HEK293 (cell line): ENCODE measurements around the gene RASL10B.

Experiments
- CTCF ChIA-PET: fragments of 350-600 bp; formaldehyde crosslinking; extraction: SDS; loops from one replicate; lab custom pipeline; 2021; ENCODE audit warnings: antibody characterized with exemption; lab: Yijun Ruan, JAX
- POLR2A ChIA-PET: fragments of 300-600 bp; formaldehyde crosslinking; extraction: SDS; loops from one replicate; lab custom pipeline; 2020; ENCODE audit warnings: antibody characterized with exemption, inconsistent platforms; lab: Yijun Ruan, JAX
- H3K27ac ChIP-seq: fragments of 200-500 bp; sonication (Bioruptor generic); 2 replicates; pipeline ENCODE4 v1.5.1; 2014; ENCODE audit warnings: low read depth, low read length, control low read depth, inconsistent platforms; ENCODE audit errors: extremely low read depth
- H3K36me3 ChIP-seq, 2 experiments: fragments of 200-500 bp in 1 of 2; sonication (Bioruptor generic) in 1 of 2; 1 replicate in 1 of 2; 2 replicates in 1 of 2; pipeline ENCODE4 v1.5.1; 2014 to 2017; ENCODE audit warnings: inconsistent platforms in 2 of 2, low read length in 2 of 2; ENCODE audit not compliant: control insufficient read depth in 2 of 2, insufficient read depth in 1 of 2
- H3K4me1 ChIP-seq: fragments of 200-500 bp; sonication (Bioruptor generic); 2 replicates; pipeline ENCODE4 v1.5.1; 2014; ENCODE audit warnings: mild to moderate bottlenecking, low read length, inconsistent platforms; ENCODE audit not compliant: control insufficient read depth, insufficient read depth
- H3K4me3 ChIP-seq: 2 replicates; pipeline ENCODE4 v1.5.1; 2011; ENCODE audit warnings: low read depth, mild to moderate bottlenecking, control low read depth, low read length, moderate library complexity
- H3K9me3 ChIP-seq: fragments of 200-500 bp; sonication (Bioruptor generic); 2 replicates; pipeline ENCODE4 v1.5.1; 2014; ENCODE audit warnings: low read depth, low read length, inconsistent platforms; ENCODE audit not compliant: control insufficient read depth, insufficient read depth
- GLIS2 ChIP-seq: fragments of 450-650 bp; formaldehyde crosslinking; IDR thresholded peaks from 2 replicates; pipeline ENCODE4 v1.5.1; 2016; ENCODE audit warnings: missing biosample characterization, missing genetic modification characterization
- REST ChIP-seq: fragments of 450-650 bp; formaldehyde crosslinking; IDR thresholded peaks from 2 replicates; pipeline ENCODE4 v1.5.1; 2016; ENCODE audit warnings: missing biosample characterization, missing genetic modification characterization
- ZNF202 ChIP-seq: fragments of 450-650 bp; formaldehyde crosslinking; IDR thresholded peaks from 2 replicates; pipeline ENCODE4 v1.5.1; 2016; ENCODE audit warnings: missing biosample characterization, missing genetic modification characterization, borderline replicate concordance
- ZNF580 ChIP-seq: fragments of 450-650 bp; formaldehyde crosslinking; IDR thresholded peaks from 2 replicates; pipeline ENCODE4 v1.5.1; 2016; ENCODE audit warnings: missing biosample characterization, missing genetic modification characterization
- ZNF768 ChIP-seq: fragments of 450-650 bp; formaldehyde crosslinking; IDR thresholded peaks from 2 replicates; pipeline ENCODE4 v1.5.1; 2018; ENCODE audit warnings: missing biosample characterization, mild to moderate bottlenecking, missing genetic modification characterization
- TF ChIP-seq, protein P1 (sequence below): fragments of 450-650 bp; formaldehyde crosslinking; IDR thresholded peaks from 2 replicates; pipeline ENCODE4 v1.5.1; 2016; ENCODE audit warnings: missing biosample characterization, missing genetic modification characterization, borderline replicate concordance
- TF ChIP-seq, protein P2 (sequence below): fragments of 450-650 bp; formaldehyde crosslinking; IDR thresholded peaks from 2 replicates; pipeline ENCODE4 v1.5.1; 2016; ENCODE audit warnings: missing biosample characterization, missing genetic modification characterization

Gene RASL10B

GRCh38 chr17:35748979-35749378 lies 17.5 kb downstream of the RASL10B start (continued):
- no peak for TF ChIP-seq ZNF580 (tag by site-specific recombination)
- no peak for TF ChIP-seq ZNF202 (tag by site-specific recombination)
- TF ChIP-seq, protein P1, sequence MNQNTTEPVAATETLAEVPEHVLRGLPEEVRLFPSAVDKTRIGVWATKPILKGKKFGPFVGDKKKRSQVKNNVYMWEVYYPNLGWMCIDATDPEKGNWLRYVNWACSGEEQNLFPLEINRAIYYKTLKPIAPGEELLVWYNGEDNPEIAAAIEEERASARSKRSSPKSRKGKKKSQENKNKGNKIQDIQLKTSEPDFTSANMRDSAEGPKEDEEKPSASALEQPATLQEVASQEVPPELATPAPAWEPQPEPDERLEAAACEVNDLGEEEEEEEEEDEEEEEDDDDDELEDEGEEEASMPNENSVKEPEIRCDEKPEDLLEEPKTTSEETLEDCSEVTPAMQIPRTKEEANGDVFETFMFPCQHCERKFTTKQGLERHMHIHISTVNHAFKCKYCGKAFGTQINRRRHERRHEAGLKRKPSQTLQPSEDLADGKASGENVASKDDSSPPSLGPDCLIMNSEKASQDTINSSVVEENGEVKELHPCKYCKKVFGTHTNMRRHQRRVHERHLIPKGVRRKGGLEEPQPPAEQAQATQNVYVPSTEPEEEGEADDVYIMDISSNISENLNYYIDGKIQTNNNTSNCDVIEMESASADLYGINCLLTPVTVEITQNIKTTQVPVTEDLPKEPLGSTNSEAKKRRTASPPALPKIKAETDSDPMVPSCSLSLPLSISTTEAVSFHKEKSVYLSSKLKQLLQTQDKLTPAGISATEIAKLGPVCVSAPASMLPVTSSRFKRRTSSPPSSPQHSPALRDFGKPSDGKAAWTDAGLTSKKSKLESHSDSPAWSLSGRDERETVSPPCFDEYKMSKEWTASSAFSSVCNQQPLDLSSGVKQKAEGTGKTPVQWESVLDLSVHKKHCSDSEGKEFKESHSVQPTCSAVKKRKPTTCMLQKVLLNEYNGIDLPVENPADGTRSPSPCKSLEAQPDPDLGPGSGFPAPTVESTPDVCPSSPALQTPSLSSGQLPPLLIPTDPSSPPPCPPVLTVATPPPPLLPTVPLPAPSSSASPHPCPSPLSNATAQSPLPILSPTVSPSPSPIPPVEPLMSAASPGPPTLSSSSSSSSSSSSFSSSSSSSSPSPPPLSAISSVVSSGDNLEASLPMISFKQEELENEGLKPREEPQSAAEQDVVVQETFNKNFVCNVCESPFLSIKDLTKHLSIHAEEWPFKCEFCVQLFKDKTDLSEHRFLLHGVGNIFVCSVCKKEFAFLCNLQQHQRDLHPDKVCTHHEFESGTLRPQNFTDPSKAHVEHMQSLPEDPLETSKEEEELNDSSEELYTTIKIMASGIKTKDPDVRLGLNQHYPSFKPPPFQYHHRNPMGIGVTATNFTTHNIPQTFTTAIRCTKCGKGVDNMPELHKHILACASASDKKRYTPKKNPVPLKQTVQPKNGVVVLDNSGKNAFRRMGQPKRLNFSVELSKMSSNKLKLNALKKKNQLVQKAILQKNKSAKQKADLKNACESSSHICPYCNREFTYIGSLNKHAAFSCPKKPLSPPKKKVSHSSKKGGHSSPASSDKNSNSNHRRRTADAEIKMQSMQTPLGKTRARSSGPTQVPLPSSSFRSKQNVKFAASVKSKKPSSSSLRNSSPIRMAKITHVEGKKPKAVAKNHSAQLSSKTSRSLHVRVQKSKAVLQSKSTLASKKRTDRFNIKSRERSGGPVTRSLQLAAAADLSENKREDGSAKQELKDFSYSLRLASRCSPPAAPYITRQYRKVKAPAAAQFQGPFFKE (tag by site-specific recombination) = no peak

GRCh38 chr17:35749560-35750412 lies 18.3 kb downstream of the RASL10B start:
- ChIA-PET CTCF (interaction anchor here (0.5 to 11.6 kb wide), 11 partner anchors 10 to 437 kb away, joined by 3 to 321 read pairs (median 4); no protein-coding TSS in a partner anchor), POLR2A (interaction anchor here (0.6 kb wide), 1 partner anchor 61 kb away, joined by 4 read pairs; no protein-coding TSS in a partner anchor)
- Histone ChIP-seq H3K4me1 (no peaks in the 10 kb centered on the region), H3K9me3 (no peaks in the 10 kb centered on the region), H3K27ac (no peak overlapping the region), H3K36me3 (no peaks in the 10 kb centered on the region), H3K4me3 (no peak overlapping the region)
- TF ChIP-seq REST (tag by site-specific recombination) = no peak
- TF ChIP-seq, protein P2, sequence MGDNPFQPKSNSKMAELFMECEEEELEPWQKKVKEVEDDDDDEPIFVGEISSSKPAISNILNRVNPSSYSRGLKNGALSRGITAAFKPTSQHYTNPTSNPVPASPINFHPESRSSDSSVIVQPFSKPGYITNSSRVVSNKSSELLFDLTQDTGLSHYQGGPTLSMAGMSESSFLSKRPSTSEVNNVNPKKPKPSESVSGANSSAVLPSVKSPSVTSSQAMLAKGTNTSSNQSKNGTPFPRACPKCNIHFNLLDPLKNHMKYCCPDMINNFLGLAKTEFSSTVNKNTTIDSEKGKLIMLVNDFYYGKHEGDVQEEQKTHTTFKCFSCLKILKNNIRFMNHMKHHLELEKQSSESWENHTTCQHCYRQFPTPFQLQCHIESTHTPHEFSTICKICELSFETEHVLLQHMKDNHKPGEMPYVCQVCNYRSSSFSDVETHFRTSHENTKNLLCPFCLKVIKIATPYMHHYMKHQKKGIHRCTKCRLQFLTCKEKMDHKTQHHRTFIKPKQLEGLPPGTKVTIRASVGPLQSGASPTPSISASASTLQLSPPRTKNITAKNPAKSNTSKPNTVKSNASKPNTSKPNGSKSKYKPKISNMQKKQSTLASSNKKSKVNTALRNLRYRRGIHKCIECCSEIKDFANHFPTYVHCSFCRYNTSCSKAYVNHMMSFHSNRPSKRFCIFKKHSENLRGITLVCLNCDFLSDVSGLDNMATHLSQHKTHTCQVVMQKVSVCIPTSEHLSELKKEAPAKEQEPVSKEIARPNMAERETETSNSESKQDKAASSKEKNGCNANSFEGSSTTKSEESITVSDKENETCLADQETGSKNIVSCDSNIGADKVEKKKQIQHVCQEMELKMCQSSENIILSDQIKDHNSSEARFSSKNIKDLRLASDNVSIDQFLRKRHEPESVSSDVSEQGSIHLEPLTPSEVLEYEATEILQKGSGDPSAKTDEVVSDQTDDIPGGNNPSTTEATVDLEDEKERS (tag by site-specific recombination) = no peak
- TF ChIP-seq GLIS2 (tag by site-specific recombination) = no peak
- TF ChIP-seq ZNF768 (tag by site-specific recombination) = 0 out of 2 replicates have a peak, but pooled peaks have one; percentile 33
